H1 (cell line): ENCODE measurements around the gene ADCY1. TPM values are rescaled to one million over a fixed set of nuclear protein-coding genes. Genes with fewer than 3 reads are reported as not detected.

Source experiments
- CTCF ChIA-PET: fragments of 300-600 bp; sonication (Branson Sonifier 250); formaldehyde crosslinking; loops from one replicate; lab custom pipeline; 2021; ENCODE audit not compliant: partially characterized antibody; lab: Charles Lee
- POLR2A ChIA-PET: fragments of 300-600 bp; sonication (Branson Sonifier 250); formaldehyde crosslinking; loops from one replicate; lab custom pipeline; 2021; ENCODE audit warnings: inconsistent platforms; ENCODE audit not compliant: partially characterized antibody; lab: Charles Lee
- DNase-seq, 2 experiments: peaks; one replicate each; pipeline versions ENCODE4 v3.0.0 to v3.0.0-alpha.2; 2010 to 2022; ENCODE audit warnings: low spot score in 2 of 2, low read depth in 1 of 2, mixed read lengths in 1 of 2
- FAIRE-seq: peaks from 2 replicates; lab custom pipeline; 2011; peaks lifted over from hg19 to GRCh38; lab: Jason Lieb, UNC
- H2AFZ ChIP-seq: 2 replicates; pipeline ENCODE4 v1.8.1; 2012; ENCODE audit warnings: low read length, inconsistent platforms
- H2AK5ac ChIP-seq: 2 replicates; pipeline ENCODE4 v1.6.1; 2013; ENCODE audit warnings: low read depth, low read length
- H2BK120ac ChIP-seq: replicated peaks from 2 replicates; pipeline ENCODE3; 2013; ENCODE audit warnings: low read depth, low read length, inconsistent platforms
- H2BK12ac ChIP-seq: 2 replicates; pipeline ENCODE4 v1.6.1; 2013; ENCODE audit warnings: low read depth, low read length
- H2BK15ac ChIP-seq: 2 replicates; pipeline ENCODE4 v1.6.1; 2013; ENCODE audit warnings: low read length
- H2BK20ac ChIP-seq: 2 replicates; pipeline ENCODE4 v1.6.1; 2013; ENCODE audit warnings: low read length
- H2BK5ac ChIP-seq: 2 replicates; pipeline ENCODE4 v1.6.1; 2013; ENCODE audit warnings: low read depth, low read length
- H3K14ac ChIP-seq: 2 replicates; pipeline ENCODE4 v1.6.1; 2013; ENCODE audit warnings: inconsistent platforms; ENCODE audit not compliant: insufficient read length
- H3K18ac ChIP-seq: 2 replicates; pipeline ENCODE4 v1.6.1; 2013; ENCODE audit warnings: low read length; ENCODE audit errors: extremely low read depth
- H3K23ac ChIP-seq: 2 replicates; pipeline ENCODE4 v1.6.1; 2013; ENCODE audit warnings: inconsistent platforms; ENCODE audit not compliant: insufficient read length
- H3K23me2 ChIP-seq: 2 replicates; pipeline ENCODE4 v1.6.1; 2013; ENCODE audit warnings: low read depth, low read length
- H3K27ac ChIP-seq: 2 replicates; pipeline ENCODE4 v1.6.1; 2011; ENCODE audit warnings: low read depth, low read length, inconsistent platforms
- H3K27me3 ChIP-seq, 4 experiments: replicated peaks in 1 of 4; 1 replicate in 1 of 4; 2 replicates in 3 of 4; pipeline versions ENCODE4 v1.6.1 to v1.8.1; 2011 to 2013; ENCODE audit warnings: low read length in 3 of 4, mild to moderate bottlenecking in 3 of 4, inconsistent platforms in 2 of 4, mixed read lengths in 2 of 4, moderate library complexity in 1 of 4; ENCODE audit not compliant: control insufficient read depth in 3 of 4, insufficient read depth in 3 of 4; ENCODE audit errors: extremely low read depth in 1 of 4
- H3K36me3 ChIP-seq, 4 experiments: 2 replicates each; pipeline versions ENCODE4 v1.6.1 to v1.8.1; 2011 to 2013; ENCODE audit warnings: mild to moderate bottlenecking in 4 of 4, low read length in 3 of 4, moderate library complexity in 2 of 4, control low read depth in 1 of 4, inconsistent platforms in 1 of 4; ENCODE audit not compliant: insufficient read depth in 4 of 4, control insufficient read depth in 2 of 4
- H3K4ac ChIP-seq: replicated peaks from 2 replicates; pipeline ENCODE3; 2013; ENCODE audit warnings: low read length, low read depth, mixed read lengths, inconsistent platforms; ENCODE audit not compliant: insufficient read length
- H3K4me1 ChIP-seq, 4 experiments: replicated peaks in 1 of 4; 1 replicate in 1 of 4; 2 replicates in 3 of 4; pipeline versions ENCODE4 v1.6.1 to v1.8.1; 2011 to 2013; ENCODE audit warnings: low read length in 3 of 4, inconsistent platforms in 2 of 4, mixed read lengths in 1 of 4; ENCODE audit not compliant: insufficient read depth in 4 of 4, control insufficient read depth in 3 of 4
- H3K4me2 ChIP-seq, 2 experiments: 2 replicates each; pipeline versions ENCODE4 v1.6.1 to v1.8.1; 2011 to 2013; ENCODE audit warnings: low read depth in 2 of 2, low read length in 2 of 2, control low read depth in 1 of 2, inconsistent platforms in 1 of 2, mild to moderate bottlenecking in 1 of 2; ENCODE audit not compliant: insufficient read depth in 1 of 2
- H3K4me3 ChIP-seq, 4 experiments: fragments of 200-600, 300-600 bp in 1 of 4; sonication (generic), shearing (Covaris generic), sonication (Bioruptor Twin) in 1 of 4; 2 replicates each; pipeline versions ENCODE4 v1.5.1 to v1.8.1; 2011 to 2016; ENCODE audit warnings: low read length in 4 of 4, low read depth in 3 of 4, control low read depth in 2 of 4, inconsistent platforms in 2 of 4, mild to moderate bottlenecking in 2 of 4, mixed read lengths in 1 of 4, moderate library complexity in 1 of 4; ENCODE audit not compliant: insufficient read depth in 2 of 4; ENCODE audit errors: extremely low read depth in 1 of 4
- H3K56ac ChIP-seq: replicated peaks from 2 replicates; pipeline ENCODE3; 2013; ENCODE audit warnings: low read depth, mild to moderate bottlenecking, mixed read lengths, low read length, inconsistent platforms; ENCODE audit not compliant: insufficient read length
- H3K79me1 ChIP-seq: 2 replicates; pipeline ENCODE4 v1.6.1; 2013; ENCODE audit warnings: low read depth, low read length, control low read depth
- H3K79me2 ChIP-seq, 2 experiments: 2 replicates each; pipeline versions ENCODE4 v1.6.1 to v1.8.1; 2012 to 2013; ENCODE audit warnings: low read length in 2 of 2, mild to moderate bottlenecking in 2 of 2, inconsistent platforms in 1 of 2; ENCODE audit not compliant: insufficient read depth in 2 of 2, control insufficient read depth in 1 of 2
- H3K9ac ChIP-seq, 4 experiments: replicated peaks in 1 of 4; 1 replicate in 1 of 4; 2 replicates in 3 of 4; pipeline versions ENCODE4 v1.6.1 to v1.8.1; 2011 to 2013; ENCODE audit warnings: low read depth in 3 of 4, low read length in 3 of 4, control low read depth in 2 of 4, mild to moderate bottlenecking in 2 of 4, moderate library complexity in 2 of 4, inconsistent platforms in 1 of 4; ENCODE audit errors: extremely low read depth in 1 of 4
- H3K9me3 ChIP-seq, 2 experiments: 2 replicates each; pipeline versions ENCODE4 v1.6.1 to v1.8.1; 2012 to 2013; ENCODE audit warnings: mild to moderate bottlenecking in 2 of 2, moderate library complexity in 2 of 2, control low read depth in 1 of 2, inconsistent platforms in 1 of 2, low read depth in 1 of 2, low read length in 1 of 2, mixed read lengths in 1 of 2; ENCODE audit not compliant: insufficient read depth in 2 of 2
- H4K20me1 ChIP-seq, 2 experiments: replicated peaks in 1 of 2; 2 replicates each; pipeline versions ENCODE3 to v1.8.1; 2011 to 2013; ENCODE audit warnings: inconsistent platforms in 2 of 2, low read length in 2 of 2, mild to moderate bottlenecking in 1 of 2; ENCODE audit not compliant: insufficient read depth in 2 of 2, control insufficient read depth in 1 of 2
- H4K5ac ChIP-seq: 2 replicates; pipeline ENCODE4 v1.6.1; 2013; ENCODE audit warnings: low read length, low read depth, mixed read lengths, inconsistent platforms; ENCODE audit not compliant: insufficient read length
- H4K8ac ChIP-seq: 2 replicates; pipeline ENCODE4 v1.8.0; 2013; ENCODE audit warnings: mild to moderate bottlenecking, moderate library complexity, low read length, inconsistent platforms; ENCODE audit not compliant: insufficient read depth; ENCODE audit errors: extremely low read depth
- H4K91ac ChIP-seq: replicated peaks from 2 replicates; pipeline ENCODE3; 2013; ENCODE audit warnings: low read length, mixed read lengths, inconsistent platforms; ENCODE audit not compliant: insufficient read length
- BRCA1 ChIP-seq: IDR thresholded peaks from 2 replicates; pipeline ENCODE4 v1.6.1; 2012; ENCODE audit warnings: low read depth, low read length, improper control_type of control experiment
- CBX8 ChIP-seq: fragments of 300-800, 300-1000 bp; sonication (generic); IDR thresholded peaks from 2 replicates; pipeline ENCODE4 v1.7.1; 2016; ENCODE audit warnings: low read depth, low read length, borderline replicate concordance
- GABPA ChIP-seq: IDR thresholded peaks from 2 replicates; pipeline ENCODE4 v1.6.1; 2011; ENCODE audit warnings: mild to moderate bottlenecking, low read length, moderate library complexity, borderline replicate concordance; ENCODE audit not compliant: insufficient read depth
- JUN ChIP-seq: IDR thresholded peaks from 2 replicates; pipeline ENCODE4 v1.6.1; 2011; ENCODE audit warnings: low read depth, mild to moderate bottlenecking, improper control_type of control experiment, low read length
- KDM5A ChIP-seq: fragments of 200-600 bp; IDR thresholded peaks from 2 replicates; pipeline ENCODE4 v1.7.1; 2012; ENCODE audit warnings: mild to moderate bottlenecking, low read length, inconsistent platforms, mixed read lengths
- RBBP5 ChIP-seq: IDR thresholded peaks from 2 replicates; pipeline ENCODE4 v1.7.1; 2012; ENCODE audit warnings: low read depth, mild to moderate bottlenecking, inconsistent platforms, low read length, moderate library complexity, borderline replicate concordance
- WGBS, 2 experiments: shearing (Covaris generic) in 1 of 2; methylation state at CpG; one replicate each; pipeline versions ENCODE4 v1.1.6 to v1.1.7; 2013 to 2015; ENCODE audit warnings: low lambda C conversion rate in 2 of 2, mixed read lengths in 2 of 2, inconsistent platforms in 1 of 2, low coverage in 1 of 2, missing lambda C conversion rate in 1 of 2; ENCODE audit not compliant: insufficient replicate concordance in 2 of 2, insufficient coverage in 1 of 2, insufficient read length in 1 of 2; ENCODE audit errors: extremely low coverage in 1 of 2, missing lambda C conversion rate in 1 of 2; 5-methylcytosine and 5-hydroxymethylcytosine counted together
- polyA plus RNA-seq, 7 experiments: library from polyadenylated mRNA; depleted of rRNA in 3 of 7; stranded (reverse) in 5 of 7; unstranded in 2 of 7; fragments of >200 nt in 5 of 7; fragments of 200-250 nt in 2 of 7; gene quantifications; 1 replicate in 5 of 7; 2 replicates in 1 of 7; 4 replicates in 1 of 7; pipeline versions ENCODE4 v1.2.1 to v1.2.3, GENCODE V29; 2011 to 2013; ENCODE audit warnings: missing spikeins in 2 of 7, mixed read lengths in 2 of 7
- total RNA-seq: library from RNA; stranded (reverse); fragmentation: NEBNext Ultra II Directional; extraction: Animal tissue kit (Norgen Biotek cat#: 25700); gene quantifications from 2 replicates; pipeline ENCODE4 v1.2.1, GENCODE V29; 2021

Gene ADCY1
- total and polyA plus RNA-seq, 2 of the 8 experiments (the other 6 are each of a cell fraction or from before 2014, with no cell fraction given), result 7.9 to 26.9 TPM

DNA sequence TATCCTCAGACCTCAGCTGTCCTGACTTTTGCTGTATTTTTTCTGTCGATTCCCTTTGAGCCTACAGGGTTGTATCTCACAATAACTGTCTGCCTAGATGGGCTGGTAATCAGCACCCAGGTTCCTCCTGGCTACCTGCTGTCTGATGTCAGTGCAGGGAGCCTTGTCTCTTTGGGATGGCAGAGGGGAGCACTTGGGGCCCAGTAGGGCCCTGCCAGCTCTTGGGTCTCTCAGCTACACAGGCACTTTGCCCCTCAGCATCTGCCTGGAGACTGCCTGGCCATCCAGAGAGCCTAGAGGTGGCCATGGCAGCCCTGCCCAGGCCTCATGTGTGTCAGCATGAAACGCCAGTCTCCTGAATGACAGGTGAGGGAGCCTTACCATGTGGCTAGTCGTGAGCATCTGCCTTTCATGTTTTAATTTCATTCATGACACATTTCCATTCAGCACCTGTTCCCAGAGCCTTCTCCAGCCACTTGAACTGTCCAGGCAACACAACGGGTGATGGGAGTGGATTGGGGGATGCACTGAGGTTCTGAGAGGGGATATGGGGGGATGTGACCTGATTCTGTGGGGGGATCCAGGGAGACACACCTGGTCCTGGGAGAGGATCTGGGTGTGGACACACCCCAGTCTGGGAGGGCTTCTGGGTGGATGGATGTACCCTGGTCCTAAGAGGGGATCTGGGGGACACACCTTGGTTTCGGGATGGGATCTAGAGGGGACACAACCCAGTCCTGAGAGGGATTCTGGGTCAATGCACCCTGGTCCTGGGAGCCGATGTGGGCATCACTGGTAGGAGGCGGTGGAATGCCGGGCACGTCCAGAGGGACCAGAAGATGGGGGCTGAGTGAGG lies 21.9 kb downstream of the ADCY1 start:
- WGBS, 2 experiments, result 91% methylated on average over 9 of the region's 9 CpGs; no CpG with 5 or more reads in 1 of the 2 experiments
- DNase-seq, result peak in 1 of 2 experiments; percentile 37
- Histone ChIP-seq H2BK15ac (no peak overlapping the region), H4K5ac (no peak overlapping the region), H3K9me3 (no peaks in the 10 kb centered on the region), H3K27me3 (no peaks in the 10 kb centered on the region), H3K27ac (no peak overlapping the region), H3K4ac (no peak overlapping the region), H3K14ac (no peak overlapping the region), H2BK12ac (no peak overlapping the region), H3K18ac (no peak overlapping the region), H2AFZ (no peak overlapping the region), H3K4me1 (peaks cover 0 to 9% (median 1%) of the 10 kb centered on the region in 4 experiments; a peak in 3 of 7 replicates), H3K36me3 (no peaks in the 10 kb centered on the region; a peak in 2 of 8 replicates), H3K79me1 (no peaks in the 10 kb centered on the region; the same call in none of the 2 replicates), H3K9ac (no peak overlapping the region; a peak in 1 of 7 replicates), H3K56ac (no peak overlapping the region), H3K79me2 (no peaks in the 10 kb centered on the region), H2BK20ac (no peak overlapping the region), H2BK5ac (0 out of 2 replicates have a peak overlapping the region, but pooled peaks have one; percentile 44), H4K20me1 (peaks cover 0 to 4% of the 10 kb centered on the region in 2 experiments), H3K4me2 (no peak overlapping the region), H3K23ac (no peak overlapping the region), H3K23me2 (peaks cover 3% of the 10 kb centered on the region; the same call in 1 of the 2 replicates), H2AK5ac (no peak overlapping the region), H4K91ac (no peak overlapping the region), H3K4me3 (no peak overlapping the region), H4K8ac (no peak overlapping the region), H2BK120ac (no peak overlapping the region)
- POLR2A ChIA-PET, result no interaction called here
- CTCF ChIA-PET, result interaction anchor here (0.7 to 1.0 kb wide), 2 partner anchors 21 to 62 kb away, joined by 3 read pairs; no protein-coding TSS in a partner anchor
- FAIRE-seq, result no peak
- TF ChIP-seq JUN, result no peak
- TF ChIP-seq CBX8, result no peak
- no peak for TF ChIP-seq KDM5A
- TF ChIP-seq BRCA1, result no peak
- TF ChIP-seq RBBP5, result no peak
- TF ChIP-seq GABPA, result no peak
